ENCODE data around the gene IQGAP2. TPM values are rescaled to one million over a fixed set of nuclear protein-coding genes. Genes with fewer than 3 reads are reported as not detected.

IQGAP2 gene
- total and polyA plus RNA-seq, 9 of the 15 experiments (the other 6 are each of a cell fraction or from before 2014, with no cell fraction given): 8.7 to 23.2 (median 17.4) TPM

- TF ChIP-seq ZBTB40 (IDR thresholded peaks at IDR 0.05) (peak; percentile 10; the same call in 1 of the 2 replicates), ZBTB40 (CRISPR knock-in tag; IDR thresholded peaks at IDR 0.05) (no peak), TAF1 (IDR thresholded peaks at IDR 0.05; ENCODE audit: control insufficient read depth, extremely low read depth, insufficient read depth, low read length, severe bottlenecking) (peak; percentile 71), ZNF143 (CRISPR knock-in tag; IDR thresholded peaks at IDR 0.05) (no peak; the same call in 1 of the 2 replicates), POLR3A (IDR thresholded peaks at IDR 0.05; ENCODE audit: borderline replicate concordance, extremely low read depth, insufficient read depth, insufficient read length) (no peak), REST (IDR thresholded peaks at IDR 0.05; ENCODE audit: borderline replicate concordance) (peak; percentile 74), REST (CRISPR knock-in tag; IDR thresholded peaks at IDR 0.05; ENCODE audit: low read depth) (0 out of 2 replicates have a peak, but pooled peaks have one; percentile 72)
Observed at GRCh38 chr5:76402886-76403765, at the start of gene IQGAP2 (continued).
